HepG2 (cell line): ENCODE results near the gene MRPL2. TPM values are rescaled to one million over a fixed set of nuclear protein-coding genes. Genes with fewer than 3 reads are reported as not detected.

Experiments
- AGO1 ChIP-seq: fragments of 200-400 bp; formaldehyde crosslinking; IDR thresholded peaks from 2 replicates; pipeline ENCODE4 v1.6.1; 2017; ENCODE audit warnings: mild to moderate bottlenecking, low read depth, low read length, moderate library complexity; ENCODE audit not compliant: poor library complexity, severe bottlenecking
- ARID5B ChIP-seq: IDR thresholded peaks from 2 replicates; pipeline ENCODE4 v1.4.0; 2020; ENCODE audit warnings: mild to moderate bottlenecking, missing genetic modification reagents
- BRD4 ChIP-seq: sonication (generic); formaldehyde crosslinking; IDR thresholded peaks from 2 replicates; pipeline ENCODE4 v1.4.0; 2020; ENCODE audit warnings: missing genetic modification reagents
- E2F1 ChIP-seq: sonication (generic); formaldehyde crosslinking; IDR thresholded peaks from 2 replicates; pipeline ENCODE4 v1.5.0; 2020; ENCODE audit warnings: missing genetic modification reagents
- IKZF1 ChIP-seq: fragments of 450-650 bp; IDR thresholded peaks from 2 replicates; pipeline ENCODE4 v1.7.1; 2016
- JUN ChIP-seq: sonication (generic); formaldehyde crosslinking; IDR thresholded peaks from 2 replicates; pipeline ENCODE4 v1.4.0; 2020; ENCODE audit warnings: mild to moderate bottlenecking, missing genetic modification reagents
- MXI1 ChIP-seq: IDR thresholded peaks from 3 replicates; pipeline ENCODE4 v1.6.1; 2012; ENCODE audit warnings: low read depth, low read length, inconsistent platforms, borderline replicate concordance
- PLRG1 ChIP-seq: fragments of 450-650 bp; conservative IDR thresholded peaks from 2 replicates; pipeline ENCODE4 v1.6.1; 2016
- RCOR2 ChIP-seq: IDR thresholded peaks from 2 replicates; pipeline ENCODE4 v1.6.1; 2016; ENCODE audit warnings: missing biosample characterization, missing genetic modification reagents
- SRF ChIP-seq: IDR thresholded peaks from 2 replicates; pipeline ENCODE4 v1.6.1; 2011; ENCODE audit warnings: mild to moderate bottlenecking, low read depth, low read length, moderate library complexity
- TEAD3 ChIP-seq: optimal IDR thresholded peaks from 2 replicates; pipeline ENCODE3; 2016; ENCODE audit warnings: borderline replicate concordance
- U2AF2 ChIP-seq: fragments of 200-400 bp; formaldehyde crosslinking; IDR thresholded peaks from 2 replicates; pipeline ENCODE4 v1.6.1; 2017; ENCODE audit warnings: low read depth, mild to moderate bottlenecking, low read length
- ZBTB3 ChIP-seq: sonication (generic); formaldehyde crosslinking; IDR thresholded peaks from 2 replicates; pipeline ENCODE4 v1.4.0; 2020; ENCODE audit warnings: low read depth, mild to moderate bottlenecking, moderate library complexity, missing genetic modification reagents, borderline replicate concordance
- ZBTB43 ChIP-seq: sonication (generic); formaldehyde crosslinking; conservative IDR thresholded peaks from 2 replicates; pipeline ENCODE4 v1.4.0; 2020; ENCODE audit warnings: missing genetic modification reagents
- ZNF10 ChIP-seq: sonication (generic); formaldehyde crosslinking; IDR thresholded peaks from 2 replicates; pipeline ENCODE4 v1.4.0; 2020; ENCODE audit warnings: mild to moderate bottlenecking, low read depth, missing genetic modification reagents, borderline replicate concordance
- ZNF234 ChIP-seq: sonication (generic); formaldehyde crosslinking; conservative IDR thresholded peaks from 2 replicates; pipeline ENCODE4 v1.5.1; 2020; ENCODE audit warnings: mild to moderate bottlenecking, missing genetic modification reagents
- ZNF317 ChIP-seq: sonication (generic); formaldehyde crosslinking; IDR thresholded peaks from 2 replicates; pipeline ENCODE4 v1.5.0; 2020; ENCODE audit warnings: mild to moderate bottlenecking, missing genetic modification reagents
- ZNF343 ChIP-seq: sonication (generic); formaldehyde crosslinking; IDR thresholded peaks from 2 replicates; pipeline ENCODE4 v1.4.0; 2020; ENCODE audit warnings: mild to moderate bottlenecking, missing genetic modification reagents
- ZNF350 ChIP-seq: sonication (generic); formaldehyde crosslinking; IDR thresholded peaks from 2 replicates; pipeline ENCODE4 v1.4.0; 2020; ENCODE audit warnings: mild to moderate bottlenecking, low read depth, missing genetic modification reagents, borderline replicate concordance
- ZNF567 ChIP-seq: sonication (generic); formaldehyde crosslinking; IDR thresholded peaks from 2 replicates; pipeline ENCODE4 v1.8.1; 2023; ENCODE audit warnings: mild to moderate bottlenecking, missing genetic modification reagents, borderline replicate concordance
- ZNF619 ChIP-seq: sonication (generic); formaldehyde crosslinking; IDR thresholded peaks from 2 replicates; pipeline ENCODE4 v1.4.0; 2020; ENCODE audit warnings: mild to moderate bottlenecking, missing genetic modification reagents
- ZNF670 ChIP-seq: sonication (generic); formaldehyde crosslinking; IDR thresholded peaks from 2 replicates; pipeline ENCODE4 v1.8.0; 2022; ENCODE audit warnings: mild to moderate bottlenecking, missing genetic modification reagents, borderline replicate concordance
- ZNF776 ChIP-seq: sonication (generic); formaldehyde crosslinking; IDR thresholded peaks from 2 replicates; pipeline ENCODE4 v1.4.0; 2020; ENCODE audit warnings: mild to moderate bottlenecking, missing genetic modification reagents
- ZSCAN22 ChIP-seq: sonication (generic); formaldehyde crosslinking; IDR thresholded peaks from 2 replicates; pipeline ENCODE4 v1.4.0; 2020; ENCODE audit warnings: mild to moderate bottlenecking, missing genetic modification reagents
- polyA plus RNA-seq, 8 experiments: library from polyadenylated mRNA; depleted of rRNA in 3 of 8; stranded (reverse) in 7 of 8; unstranded in 1 of 8; fragments of >200 nt; fragmentation: Illumina TruSeq in 4 of 8; extraction: Trizol in 4 of 8; gene quantifications; 2 replicates each; pipeline versions ENCODE4 v1.2.1 to v1.2.3, GENCODE V29; 2011 to 2016; ENCODE audit warnings: low read depth in 4 of 8, missing spikeins in 1 of 8, mixed read lengths in 1 of 8; ENCODE audit not compliant: insufficient read depth in 1 of 8
- total RNA-seq, 5 experiments: library from RNA; depleted of rRNA; stranded (reverse); fragments of >200 nt; fragmentation: Illumina TruSeq; extraction: Trizol; gene quantifications; 2 replicates each; pipeline ENCODE4 v1.2.3, GENCODE V29; 2016; ENCODE audit warnings: low read depth in 1 of 5

The MRPL2 gene
- total and polyA plus RNA-seq, 2 of the 13 experiments (the other 11 are each of a cell fraction or from before 2014, with no cell fraction given): 56.8 to 65.6 TPM

GRCh38 chr6:43059168-43060033 is at the start of gene MRPL2, which contains the start of gene KLC4 (continued):
- TF ChIP-seq ARID5B (CRISPR knock-in tag) (no peak), MXI1 (peak; percentile 95; the same call in 2 of the 3 replicates), ZNF776 (CRISPR knock-in tag) (no peak), JUN (CRISPR knock-in tag) (peak; percentile 57), ZBTB43 (CRISPR knock-in tag) (0 out of 2 replicates have a peak, but pooled peaks have one; percentile 48), ZNF234 (CRISPR knock-in tag) (no peak; the same call in 1 of the 2 replicates), ZNF343 (CRISPR knock-in tag) (no peak), TEAD3 (CRISPR knock-in tag) (peak; percentile 6), PLRG1 (no peak), ZNF317 (peak; percentile 46), SRF (peak; percentile 80), IKZF1 (no peak), ZNF670 (CRISPR knock-in tag) (peak; percentile 86; the same call in 1 of the 2 replicates), ZNF619 (no peak), ZNF10 (CRISPR knock-in tag) (no peak), E2F1 (CRISPR knock-in tag) (no peak), AGO1 (no peak), RCOR2 (CRISPR knock-in tag) (no peak; the same call in 1 of the 2 replicates), ZNF350 (CRISPR knock-in tag) (no peak; the same call in 1 of the 2 replicates), BRD4 (CRISPR knock-in tag) (no peak), U2AF2 (no peak), ZSCAN22 (0 out of 2 replicates have a peak, but pooled peaks have one; percentile 23), ZNF567 (CRISPR knock-in tag) (0 out of 2 replicates have a peak, but pooled peaks have one; percentile 38), ZBTB3 (CRISPR knock-in tag) (0 out of 2 replicates have a peak, but pooled peaks have one; percentile 19)
